BLaER1 treated with 17β-estradiol and CSF1 and Interleukin-3, amounts not matched to agents 10 nM and 100 nM (cell line): ENCODE measurements around the gene NOD2.

Experiments
- H3K27ac ChIP-seq, 11 experiments: shearing (Covaris generic); formaldehyde crosslinking; 2 replicates each; pipeline ENCODE4 v1.8.1; 2022
- H3K27me3 ChIP-seq, 11 experiments: shearing (Covaris generic); formaldehyde crosslinking; 2 replicates each; pipeline ENCODE4 v1.8.1; 2022
- H3K36me3 ChIP-seq, 11 experiments: shearing (Covaris generic); formaldehyde crosslinking; 2 replicates each; pipeline ENCODE4 v1.8.1; 2022
- H3K4me1 ChIP-seq, 10 experiments: shearing (Covaris generic); formaldehyde crosslinking; 2 replicates each; pipeline ENCODE4 v1.8.1; 2022
- H3K4me2 ChIP-seq, 11 experiments: shearing (Covaris generic); formaldehyde crosslinking; 2 replicates each; pipeline ENCODE4 v1.8.1; 2022
- H3K4me3 ChIP-seq, 10 experiments: shearing (Covaris generic); formaldehyde crosslinking; 2 replicates each; pipeline ENCODE4 v1.8.1; 2022
- H3K9ac ChIP-seq, 11 experiments: shearing (Covaris generic); formaldehyde crosslinking; 2 replicates each; pipeline ENCODE4 v1.8.1; 2022
- H3K9me3 ChIP-seq, 11 experiments: shearing (Covaris generic); formaldehyde crosslinking; replicated peaks in 1 of 11; 2 replicates each; pipeline ENCODE4 v1.8.1; 2022
- H4K20me1 ChIP-seq, 11 experiments: shearing (Covaris generic); formaldehyde crosslinking; 2 replicates each; pipeline ENCODE4 v1.8.1; 2022
- Cebpa-rat ChIP-seq, 11 experiments: shearing (Covaris generic); IDR thresholded peaks; 2 replicates each; pipeline ENCODE4 v1.8.1; 2022

The NOD2 gene

GRCh38 chr16:50699326-50700159 is 6.1 kb downstream of the NOD2 start:
- Histone ChIP-seq H3K4me3 (no peak overlapping the region), H3K27me3 (no peaks in the 10 kb centered on the region), H3K9ac (peak overlapping the region in 5 of 11 experiments; percentile 21 to 42 (median 31); a peak in 9 of 22 replicates), H4K20me1 (no peaks in the 10 kb centered on the region), H3K9me3 (peaks cover 13 to 17% (median 14%) of the 10 kb centered on the region in 11 experiments), H3K27ac (peak overlapping the region in 10 of 11 experiments; percentile 28 to 90 (median 84); a peak in 20 of 22 replicates), H3K36me3 (peaks cover 0 to 52% (median 7%) of the 10 kb centered on the region in 11 experiments; a peak in 11 of 22 replicates), H3K4me2 (peak overlapping the region in 10 of 11 experiments; percentile 21 to 98 (median 80); a peak in 20 of 22 replicates), H3K4me1 (peaks cover 49 to 88% (median 86%) of the 10 kb centered on the region in 10 experiments)
- TF ChIP-seq Cebpa-rat (IDR thresholded peaks at IDR 0.05), result 0 out of 22 replicates have a peak, but pooled peaks of 2 of the 11 experiments have one; percentile 13 to 16

GRCh38 chr16:50702725-50703124 is 9.3 kb downstream of the NOD2 start:
- no peaks in the 10 kb centered on the region for H4K20me1 ChIP-seq
- H3K4me1 ChIP-seq, result peaks cover 23 to 74% (median 59%) of the 10 kb centered on the region in 10 experiments
- peak in 7 of 11 experiments; percentile 40 to 81 (median 53); a peak in 8 of 22 replicates for TF ChIP-seq Cebpa-rat (IDR thresholded peaks at IDR 0.05)
- H3K4me3 ChIP-seq, result no peak overlapping the region
- peaks cover 0 to 82% (median 7%) of the 10 kb centered on the region in 11 experiments; a peak in 11 of 22 replicates for H3K36me3 ChIP-seq
- H3K27ac ChIP-seq, result peak overlapping the region in 10 of 11 experiments; percentile 31 to 90 (median 85); a peak in 20 of 22 replicates
- H3K9ac ChIP-seq, result peak overlapping the region in 9 of 11 experiments; percentile 16 to 73 (median 64); a peak in 16 of 22 replicates
- H3K9me3 ChIP-seq, result peaks cover 24 to 34% (median 32%) of the 10 kb centered on the region in 11 experiments
- no peaks in the 10 kb centered on the region for H3K27me3 ChIP-seq
- peak overlapping the region; percentile 2 to 90 (median 44); a peak in 19 of 22 replicates for H3K4me2 ChIP-seq

GRCh38 chr16:50704245-50704644 is 10.8 kb downstream of the NOD2 start:
- no peak for TF ChIP-seq Cebpa-rat (IDR thresholded peaks at IDR 0.05)
- no peak overlapping the region for H3K9ac ChIP-seq
- peak overlapping the region in 8 of 11 experiments; percentile 80 to 90 (median 86); a peak in 17 of 22 replicates for H3K27ac ChIP-seq
- no peaks in the 10 kb centered on the region for H4K20me1 ChIP-seq
- no peak overlapping the region for H3K4me2 ChIP-seq
- H3K4me3 ChIP-seq, result peak overlapping the region in 3 of 10 experiments; percentile 5 to 39 (median 11); a peak in 1 of 20 replicates
- H3K4me1 ChIP-seq, result peaks cover 20 to 74% (median 60%) of the 10 kb centered on the region in 10 experiments
- H3K27me3 ChIP-seq, result no peaks in the 10 kb centered on the region
- H3K36me3 ChIP-seq, result peaks cover 0 to 85% (median 7%) of the 10 kb centered on the region in 11 experiments; a peak in 11 of 22 replicates
- peaks cover 24 to 34% (median 32%) of the 10 kb centered on the region in 11 experiments for H3K9me3 ChIP-seq

- Histone ChIP-seq H3K4me1 (peaks cover 28 to 73% (median 60%) of the 10 kb centered on the region in 10 experiments), H3K4me3 (no peak overlapping the region), H3K27me3 (no peaks in the 10 kb centered on the region), H3K9ac (no peak overlapping the region), H3K9me3 (peaks cover 24 to 34% (median 32%) of the 10 kb centered on the region in 11 experiments), H4K20me1 (no peaks in the 10 kb centered on the region), H3K36me3 (peaks cover 0 to 76% (median 4%) of the 10 kb centered on the region in 11 experiments; a peak in 11 of 22 replicates), H3K27ac (peak overlapping the region in 7 of 11 experiments; percentile 9 to 57 (median 21); a peak in 10 of 22 replicates), H3K4me2 (no peak overlapping the region)
- TF ChIP-seq Cebpa-rat (IDR thresholded peaks at IDR 0.05), result no peak
These were observed 12.2 kb downstream of the NOD2 start for GRCh38 chr16:50705436-50706110.

GRCh38 chr16:50706250-50706649 is 12.8 kb downstream of the NOD2 start:
- Histone ChIP-seq H3K9me3 (peaks cover 24 to 34% (median 32%) of the 10 kb centered on the region in 11 experiments), H3K27me3 (no peaks in the 10 kb centered on the region), H3K27ac (peak overlapping the region in 6 of 11 experiments; percentile 9 to 57 (median 27); a peak in 7 of 22 replicates), H3K4me1 (peaks cover 25 to 73% (median 59%) of the 10 kb centered on the region in 10 experiments), H3K36me3 (peaks cover 0 to 77% (median 11%) of the 10 kb centered on the region in 11 experiments; a peak in 11 of 22 replicates), H3K9ac (no peak overlapping the region), H4K20me1 (no peaks in the 10 kb centered on the region), H3K4me2 (no peak overlapping the region), H3K4me3 (no peak overlapping the region)
- no peak for TF ChIP-seq Cebpa-rat (IDR thresholded peaks at IDR 0.05)

- Histone ChIP-seq H3K9me3 (peaks cover 21 to 29% (median 28%) of the 10 kb centered on the region in 11 experiments), H4K20me1 (0 out of 22 replicates have a peak, but pooled peaks cover 0 to 5% (median 0%) of the 10 kb centered on the region in 11 experiments), H3K4me3 (peak overlapping the region in 1 of 10 experiments; percentile 27; a peak in 1 of 20 replicates), H3K27ac (peak overlapping the region in 10 of 11 experiments; percentile 41 to 83 (median 76); a peak in 17 of 22 replicates), H3K4me1 (peaks cover 20 to 79% (median 55%) of the 10 kb centered on the region in 10 experiments), H3K27me3 (no peaks in the 10 kb centered on the region), H3K36me3 (peaks cover 0 to 76% (median 13%) of the 10 kb centered on the region in 11 experiments; a peak in 11 of 22 replicates), H3K9ac (peak overlapping the region in 8 of 11 experiments; percentile 2 to 62 (median 38); a peak in 8 of 22 replicates), H3K4me2 (peak overlapping the region; percentile 53 to 95 (median 73); a peak in 21 of 22 replicates)
- no peak for TF ChIP-seq Cebpa-rat (IDR thresholded peaks at IDR 0.05)
These were observed 15.1 kb downstream of the NOD2 start for GRCh38 chr16:50708373-50709060.

GRCh38 chr16:50709061-50709684 is 15.8 kb downstream of the NOD2 start:
- Histone ChIP-seq H4K20me1 (0 out of 22 replicates have a peak, but pooled peaks cover 0 to 5% (median 0%) of the 10 kb centered on the region in 11 experiments), H3K4me2 (peak overlapping the region; percentile 53 to 95 (median 73)), H3K9me3 (peaks cover 14 to 23% (median 21%) of the 10 kb centered on the region in 11 experiments), H3K4me3 (peak overlapping the region in 1 of 10 experiments; percentile 27; a peak in 2 of 20 replicates), H3K9ac (peak overlapping the region in 6 of 11 experiments; percentile 27 to 62 (median 48); a peak in 10 of 22 replicates), H3K27ac (peak overlapping the region in 10 of 11 experiments; percentile 41 to 83 (median 76); a peak in 19 of 22 replicates), H3K4me1 (peaks cover 20 to 86% (median 61%) of the 10 kb centered on the region in 10 experiments), H3K36me3 (peaks cover 0 to 75% (median 7%) of the 10 kb centered on the region in 11 experiments; a peak in 11 of 22 replicates), H3K27me3 (no peaks in the 10 kb centered on the region)
- TF ChIP-seq Cebpa-rat (IDR thresholded peaks at IDR 0.05), result no peak
